Measurements from ENCODE around the gene TGFBR1. TPM values are rescaled to one million over a fixed set of nuclear protein-coding genes. Genes with fewer than 3 reads are reported as not detected.

Gene TGFBR1
- total RNA-seq, 1 experiment from 2014 or later = 9.5 TPM

DNA sequence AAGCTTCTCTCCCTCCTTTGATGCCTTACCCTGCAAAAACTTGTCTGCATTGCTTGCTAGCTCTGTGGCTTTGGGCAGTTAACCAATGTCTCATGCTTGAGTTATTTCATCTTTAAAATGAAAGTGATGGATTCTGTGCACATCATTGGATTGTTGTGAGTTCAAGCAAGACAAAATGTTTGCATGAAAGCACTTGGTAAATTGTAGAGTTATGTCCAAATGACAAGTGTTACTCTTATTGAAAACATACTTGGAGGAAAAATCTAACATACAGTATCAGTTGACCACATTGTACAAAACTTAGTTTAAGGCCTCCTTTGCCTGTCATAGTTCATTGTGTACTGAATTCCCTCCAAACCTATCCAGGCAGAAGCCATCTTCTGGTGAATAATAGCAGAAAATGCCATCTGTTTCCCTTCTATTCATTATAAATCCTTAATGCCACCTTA is 30.0 kb downstream of the TGFBR1 start:
- H4K20me1 ChIP-seq (ENCODE audit: low read length) = no peaks in the 10 kb centered on the region
- TF ChIP-seq EZH2 (IDR thresholded peaks at IDR 0.05; ENCODE audit: low read length, unreplicated experiment) = no peak
- no peak for TF ChIP-seq EZH2phosphoT487 (IDR thresholded peaks at IDR 0.05; ENCODE audit: borderline replicate concordance, low read length)
- TF ChIP-seq, protein P1, sequence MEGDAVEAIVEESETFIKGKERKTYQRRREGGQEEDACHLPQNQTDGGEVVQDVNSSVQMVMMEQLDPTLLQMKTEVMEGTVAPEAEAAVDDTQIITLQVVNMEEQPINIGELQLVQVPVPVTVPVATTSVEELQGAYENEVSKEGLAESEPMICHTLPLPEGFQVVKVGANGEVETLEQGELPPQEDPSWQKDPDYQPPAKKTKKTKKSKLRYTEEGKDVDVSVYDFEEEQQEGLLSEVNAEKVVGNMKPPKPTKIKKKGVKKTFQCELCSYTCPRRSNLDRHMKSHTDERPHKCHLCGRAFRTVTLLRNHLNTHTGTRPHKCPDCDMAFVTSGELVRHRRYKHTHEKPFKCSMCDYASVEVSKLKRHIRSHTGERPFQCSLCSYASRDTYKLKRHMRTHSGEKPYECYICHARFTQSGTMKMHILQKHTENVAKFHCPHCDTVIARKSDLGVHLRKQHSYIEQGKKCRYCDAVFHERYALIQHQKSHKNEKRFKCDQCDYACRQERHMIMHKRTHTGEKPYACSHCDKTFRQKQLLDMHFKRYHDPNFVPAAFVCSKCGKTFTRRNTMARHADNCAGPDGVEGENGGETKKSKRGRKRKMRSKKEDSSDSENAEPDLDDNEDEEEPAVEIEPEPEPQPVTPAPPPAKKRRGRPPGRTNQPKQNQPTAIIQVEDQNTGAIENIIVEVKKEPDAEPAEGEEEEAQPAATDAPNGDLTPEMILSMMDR (conservative IDR thresholded peaks at IDR 0.05; ENCODE audit: low read depth, low read length) = no peak
- no peak overlapping the region for H2AFZ ChIP-seq (ENCODE audit: low read length)
- H3K27me3 ChIP-seq (ENCODE audit: low read length) = no peaks in the 10 kb centered on the region
- no peaks in the 10 kb centered on the region for H3K36me3 ChIP-seq (ENCODE audit: low read depth, low read length)
- no peaks in the 10 kb centered on the region for H3K4me1 ChIP-seq (ENCODE audit: insufficient read depth, low read length)
- H3K4me2 ChIP-seq (ENCODE audit: low read length) = no peak overlapping the region
- DNase-seq = no peak
- no peak overlapping the region for H3K4me3 ChIP-seq (ENCODE audit: low read length)
- no peak overlapping the region for H3K27ac ChIP-seq (ENCODE audit: low read length)
- no TSS peak for BruUV-seq (replicated peaks)
- ATAC-seq = no peak
- H3K9me3 ChIP-seq (ENCODE audit: low read length) = no peaks in the 10 kb centered on the region
- ChIA-PET CTCF (no interaction called here), POLR2A (ENCODE audit: unreplicated experiment) (no interaction called here)
- no peaks in the 10 kb centered on the region for H3K9me2 ChIP-seq (replicated peaks; ENCODE audit: low read length)
- H3K9ac ChIP-seq (ENCODE audit: low read length) = no peak overlapping the region
- no peaks in the 10 kb centered on the region for H3F3A ChIP-seq (ENCODE audit: low read length, unreplicated experiment)
- no peaks in the 10 kb centered on the region for H3K79me2 ChIP-seq (ENCODE audit: low read length)
- intact Hi-C loops (cut with micrococcal nuclease) = no loop called here

DNA sequence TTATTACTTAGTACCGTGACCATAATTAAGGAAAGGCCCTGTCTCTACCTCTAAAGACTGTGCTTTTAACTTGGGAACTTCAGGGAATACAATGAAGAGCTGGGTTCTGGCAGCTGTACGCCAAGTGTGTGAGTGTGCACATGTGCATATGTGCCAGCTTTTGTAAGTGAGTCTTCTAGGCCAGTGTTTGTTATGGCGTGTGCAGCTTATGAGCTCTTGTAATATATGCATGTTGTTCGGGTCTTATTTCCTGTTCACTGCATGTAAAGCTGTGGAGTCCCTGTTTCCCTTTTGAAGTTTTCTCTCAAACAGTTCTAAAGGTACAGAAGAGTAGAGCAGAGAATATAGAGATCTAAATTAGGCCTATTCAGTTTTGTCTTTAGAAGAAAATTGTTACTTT is 30.5 kb downstream of the TGFBR1 start:
- DNase-seq = no peak
- H3K4me1 ChIP-seq (ENCODE audit: insufficient read depth, low read length) = no peaks in the 10 kb centered on the region
- no peak overlapping the region for H3K9ac ChIP-seq (ENCODE audit: low read length)
- H3K4me3 ChIP-seq (ENCODE audit: low read length) = no peak overlapping the region
- no peak for TF ChIP-seq EZH2phosphoT487 (IDR thresholded peaks at IDR 0.05; ENCODE audit: borderline replicate concordance, low read length)
- no peak for TF ChIP-seq EZH2 (IDR thresholded peaks at IDR 0.05; ENCODE audit: low read length, unreplicated experiment)
- TF ChIP-seq, protein P1 (conservative IDR thresholded peaks at IDR 0.05; ENCODE audit: low read depth, low read length) = no peak
- ATAC-seq = no peak
- POLR2A ChIA-PET (ENCODE audit: unreplicated experiment) = no interaction called here
- BruUV-seq (replicated peaks) = no TSS peak
- no peaks in the 10 kb centered on the region for H3K9me3 ChIP-seq (ENCODE audit: low read length)
- intact Hi-C loops (cut with micrococcal nuclease) = no loop called here
- CTCF ChIA-PET = no interaction called here
- no peaks in the 10 kb centered on the region for H4K20me1 ChIP-seq (ENCODE audit: low read length)
- H3K9me2 ChIP-seq (replicated peaks; ENCODE audit: low read length) = no peaks in the 10 kb centered on the region
- H3K36me3 ChIP-seq (ENCODE audit: low read depth, low read length) = no peaks in the 10 kb centered on the region
- H3K79me2 ChIP-seq (ENCODE audit: low read length) = no peaks in the 10 kb centered on the region
- no peak overlapping the region for H3K27ac ChIP-seq (ENCODE audit: low read length)
- no peak overlapping the region for H2AFZ ChIP-seq (ENCODE audit: low read length)
- no peaks in the 10 kb centered on the region for H3F3A ChIP-seq (ENCODE audit: low read length, unreplicated experiment)
- no peak overlapping the region for H3K4me2 ChIP-seq (ENCODE audit: low read length)
- H3K27me3 ChIP-seq (ENCODE audit: low read length) = no peaks in the 10 kb centered on the region

DNA sequence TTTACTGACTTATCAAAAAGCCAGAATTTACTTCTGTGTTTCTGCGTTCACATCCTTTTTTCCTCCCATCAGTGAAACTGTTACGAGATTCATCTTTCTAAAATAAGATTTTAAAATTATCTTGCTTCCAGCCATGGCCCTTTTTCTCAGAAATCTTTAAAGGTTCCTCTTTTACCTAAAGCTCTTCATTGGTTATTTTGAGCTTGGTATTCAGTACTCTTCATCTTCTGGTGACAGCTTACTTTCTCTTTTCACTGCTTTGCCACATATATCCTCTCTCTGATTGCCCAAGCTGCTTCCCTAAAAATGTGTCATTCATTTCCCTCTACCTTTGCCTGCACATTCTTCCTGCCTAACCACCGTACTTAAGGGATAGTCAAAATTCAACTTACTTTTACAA is 32.3 kb downstream of the TGFBR1 start:
- Histone ChIP-seq H3K27me3 (ENCODE audit: low read length) (no peaks in the 10 kb centered on the region), H3K36me3 (ENCODE audit: low read depth, low read length) (no peaks in the 10 kb centered on the region), H2AFZ (ENCODE audit: low read length) (no peak overlapping the region), H3K9ac (ENCODE audit: low read length) (no peak overlapping the region), H3K4me3 (ENCODE audit: low read length) (no peak overlapping the region), H3K9me2 (replicated peaks; ENCODE audit: low read length) (no peaks in the 10 kb centered on the region), H3K79me2 (ENCODE audit: low read length) (no peaks in the 10 kb centered on the region), H3F3A (ENCODE audit: low read length, unreplicated experiment) (no peaks in the 10 kb centered on the region), H3K27ac (ENCODE audit: low read length) (no peak overlapping the region), H3K9me3 (ENCODE audit: low read length) (no peaks in the 10 kb centered on the region), H3K4me1 (ENCODE audit: insufficient read depth, low read length) (peaks cover 11% of the 10 kb centered on the region), H3K4me2 (ENCODE audit: low read length) (no peak overlapping the region), H4K20me1 (ENCODE audit: low read length) (no peaks in the 10 kb centered on the region)
- no peak for ATAC-seq
- CTCF ChIA-PET = no interaction called here
- no peak for TF ChIP-seq EZH2 (IDR thresholded peaks at IDR 0.05; ENCODE audit: low read length, unreplicated experiment)
- no peak for TF ChIP-seq EZH2phosphoT487 (IDR thresholded peaks at IDR 0.05; ENCODE audit: borderline replicate concordance, low read length)
- TF ChIP-seq, protein P1 (conservative IDR thresholded peaks at IDR 0.05; ENCODE audit: low read depth, low read length) = no peak
- POLR2A ChIA-PET (ENCODE audit: unreplicated experiment) = interaction anchor here (0.7 kb wide), 1 partner anchor 162 kb away, joined by 5 read pairs; no protein-coding TSS in a partner anchor
- intact Hi-C loops (cut with micrococcal nuclease) = no loop called here
- no TSS peak for BruUV-seq (replicated peaks)
- no peak for DNase-seq
